Measurements from ENCODE around the gene SIGLEC10.
A peak's percentile ranks its signal among the peaks of the same experiment; 100 is the strongest.

Gene SIGLEC10

DNA sequence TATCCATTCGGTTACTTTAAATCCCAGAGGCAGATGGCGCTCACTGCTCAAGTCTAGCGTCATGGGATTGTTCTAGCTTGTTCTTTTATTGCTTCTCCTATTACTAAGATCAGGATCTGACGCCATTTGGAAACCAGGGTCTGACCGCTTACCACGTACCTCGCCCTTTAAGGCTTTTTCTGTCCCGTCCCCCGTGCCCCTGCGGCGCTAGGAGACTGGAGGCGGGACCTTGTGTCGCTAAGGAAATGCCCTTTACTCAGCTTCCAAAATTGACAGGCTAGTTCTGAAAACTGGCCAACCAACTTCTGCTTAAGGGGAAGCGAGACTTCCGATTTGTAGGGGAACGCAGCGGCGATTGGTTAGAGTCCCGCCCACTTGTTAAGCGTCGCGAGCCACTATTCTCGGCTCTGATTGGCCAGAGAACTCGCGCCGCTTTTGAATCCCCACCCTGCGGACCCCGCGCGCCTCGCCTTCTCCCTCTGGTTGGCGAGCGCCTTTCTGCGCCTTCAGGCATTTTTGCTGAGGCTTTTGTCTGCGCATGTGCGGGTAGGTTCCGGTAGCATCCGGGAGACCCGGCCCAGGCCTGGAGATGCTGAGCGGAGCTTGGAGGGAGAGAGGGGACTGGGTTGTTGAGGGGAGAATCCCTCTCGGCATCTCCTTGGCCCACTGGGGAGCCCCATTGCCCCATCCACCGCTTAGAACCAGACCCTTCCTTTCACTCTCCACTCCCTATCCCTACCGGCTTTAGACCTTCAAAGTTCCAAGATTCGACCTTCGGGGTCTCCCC, 23.2 kb downstream of the SIGLEC10 start:
- H3K4me1 Mint-ChIP-seq (ENCODE audit: low read depth), result peaks cover 38% of the 10 kb centered on the region
- peak overlapping the region; percentile 95 for H3K27ac Mint-ChIP-seq
- H3K27me3 Mint-ChIP-seq (ENCODE audit: low read depth), result no peaks in the 10 kb centered on the region
- peak; percentile 97 for DNase-seq (ENCODE audit: low spot score)
- no peaks in the 10 kb centered on the region for H3K36me3 Mint-ChIP-seq (ENCODE audit: low read depth)
- no peaks in the 10 kb centered on the region for H3K9me3 Mint-ChIP-seq
- peak overlapping the region; percentile 89 for H3K4me3 Mint-ChIP-seq

DNA sequence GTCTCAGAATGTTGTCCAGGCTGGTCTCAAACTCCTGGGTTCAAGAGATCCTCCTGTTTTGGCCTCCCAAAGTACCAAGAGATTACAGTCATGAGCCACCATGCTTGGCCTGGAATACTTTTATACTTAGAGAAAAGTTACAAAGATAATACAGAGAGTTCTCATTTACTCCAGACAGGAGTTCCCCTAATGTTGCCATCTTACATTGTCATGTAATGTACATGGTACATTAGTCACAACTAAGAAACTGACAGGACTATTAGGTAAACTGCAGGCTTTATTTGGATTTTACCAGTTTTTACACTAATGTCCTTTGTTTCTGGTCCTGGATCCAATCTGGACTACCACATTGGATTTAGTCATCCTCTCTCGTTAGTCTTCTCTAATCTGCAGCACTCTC, 24.7 kb downstream of the SIGLEC10 start:
- no peaks in the 10 kb centered on the region for H3K36me3 Mint-ChIP-seq (ENCODE audit: low read depth)
- H3K9me3 Mint-ChIP-seq, result no peaks in the 10 kb centered on the region
- no peaks in the 10 kb centered on the region for H3K27me3 Mint-ChIP-seq (ENCODE audit: low read depth)
- H3K27ac Mint-ChIP-seq, result peak overlapping the region; percentile 85
- H3K4me3 Mint-ChIP-seq, result peak overlapping the region; percentile 76
- H3K4me1 Mint-ChIP-seq (ENCODE audit: low read depth), result peaks cover 36% of the 10 kb centered on the region
- no peak for DNase-seq (ENCODE audit: low spot score)

DNA sequence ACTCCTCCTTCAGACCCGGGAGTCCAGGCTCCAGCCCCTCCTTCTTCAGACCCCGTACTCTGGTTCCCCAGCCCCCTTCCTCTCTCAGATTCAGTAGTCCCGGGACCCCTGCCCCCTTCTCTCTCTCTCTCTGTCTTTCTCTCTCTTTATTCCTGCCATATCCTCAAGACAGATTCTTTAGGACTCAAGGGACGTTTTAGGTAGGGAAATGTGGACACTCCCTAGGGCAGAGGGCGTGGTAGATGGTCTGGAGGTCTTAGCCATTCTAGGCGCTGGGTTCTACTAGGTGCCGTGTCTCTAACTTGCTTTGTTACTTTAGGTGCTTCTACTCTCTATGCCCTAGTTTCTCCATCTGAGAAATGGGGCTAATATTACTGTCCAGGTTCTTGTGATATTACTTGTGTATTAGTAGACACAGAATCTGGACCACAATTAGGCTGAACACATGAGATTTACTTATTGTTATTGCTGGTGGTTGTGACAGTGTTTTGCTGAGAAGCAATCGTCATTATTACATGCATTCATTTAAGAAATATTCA, 26.3 kb downstream of the SIGLEC10 start:
- H3K4me3 Mint-ChIP-seq, result peak overlapping the region; percentile 47
- no peak for DNase-seq (ENCODE audit: low spot score)
- H3K36me3 Mint-ChIP-seq (ENCODE audit: low read depth), result no peaks in the 10 kb centered on the region
- peak overlapping the region; percentile 82 for H3K27ac Mint-ChIP-seq
- no peaks in the 10 kb centered on the region for H3K27me3 Mint-ChIP-seq (ENCODE audit: low read depth)
- no peaks in the 10 kb centered on the region for H3K9me3 Mint-ChIP-seq
- H3K4me1 Mint-ChIP-seq (ENCODE audit: low read depth), result peaks cover 34% of the 10 kb centered on the region

DNA sequence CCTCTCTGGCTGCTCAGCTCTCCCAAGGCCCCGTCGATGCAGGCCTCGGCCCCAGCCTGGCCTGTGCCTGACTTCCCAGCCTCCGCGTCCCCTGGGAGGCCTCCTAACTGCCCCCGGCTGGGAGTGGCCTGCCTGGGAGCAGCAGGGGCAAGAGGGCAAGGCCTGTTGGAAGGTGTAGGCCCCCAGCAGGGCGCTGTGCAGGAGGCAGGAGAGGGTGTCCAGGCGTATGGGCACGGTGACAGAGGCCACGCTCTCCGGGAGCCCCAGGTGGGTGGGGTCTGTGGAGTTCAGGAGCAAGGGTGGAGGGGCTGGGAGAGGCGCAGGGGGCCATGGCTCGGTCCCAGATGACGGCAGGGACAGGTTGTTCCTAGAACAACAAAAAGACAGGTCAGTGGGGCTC, 28.3 kb downstream of the SIGLEC10 start:
- no peak for DNase-seq (ENCODE audit: low spot score)
- Mint-ChIP-seq H3K36me3 (ENCODE audit: low read depth) (no peaks in the 10 kb centered on the region), H3K27me3 (ENCODE audit: low read depth) (no peaks in the 10 kb centered on the region), H3K4me3 (no peak overlapping the region), H3K9me3 (no peaks in the 10 kb centered on the region), H3K4me1 (ENCODE audit: low read depth) (peaks cover 22% of the 10 kb centered on the region), H3K27ac (no peak overlapping the region)

DNA sequence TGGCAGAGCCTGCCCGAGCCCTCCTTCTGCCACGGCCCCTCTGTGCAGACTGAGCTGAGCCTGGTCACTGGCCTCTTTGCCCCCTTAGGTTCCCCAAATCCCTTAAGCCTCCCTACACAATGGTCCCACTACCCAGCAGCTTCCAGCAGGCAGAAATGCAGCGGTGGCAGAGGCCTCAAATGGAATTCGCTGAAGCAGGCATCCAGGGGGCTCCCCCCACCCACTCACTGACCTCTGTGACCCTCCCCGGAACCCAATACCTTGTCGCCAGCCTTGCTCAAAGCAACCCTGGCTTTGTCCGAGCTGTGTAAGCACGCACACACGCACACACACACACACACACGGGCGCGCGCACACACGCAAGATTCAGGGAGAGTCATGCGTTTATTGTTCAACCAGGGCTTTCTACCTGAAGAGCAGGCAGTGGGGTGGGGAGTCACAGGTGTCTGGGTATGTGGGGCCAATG, 29.5 kb downstream of the SIGLEC10 start, which contains the start of gene LIM2:
LIM2 (minus strand) TSS at position 51 of the 466 bp plus-strand sequence. CDS start 531 bp downstream, outside the sequence.
- Mint-ChIP-seq H3K27me3 (ENCODE audit: low read depth) (no peaks in the 10 kb centered on the region), H3K36me3 (ENCODE audit: low read depth) (no peaks in the 10 kb centered on the region), H3K4me3 (no peak within 1 kb of the TSS), H3K9me3 (no peaks in the 10 kb centered on the region), H3K27ac (peak within 1 kb of the TSS; percentile 55), H3K4me1 (ENCODE audit: low read depth) (peaks cover 17% of the 10 kb centered on the region)
- DNase-seq (ENCODE audit: low spot score), result no peak

DNA sequence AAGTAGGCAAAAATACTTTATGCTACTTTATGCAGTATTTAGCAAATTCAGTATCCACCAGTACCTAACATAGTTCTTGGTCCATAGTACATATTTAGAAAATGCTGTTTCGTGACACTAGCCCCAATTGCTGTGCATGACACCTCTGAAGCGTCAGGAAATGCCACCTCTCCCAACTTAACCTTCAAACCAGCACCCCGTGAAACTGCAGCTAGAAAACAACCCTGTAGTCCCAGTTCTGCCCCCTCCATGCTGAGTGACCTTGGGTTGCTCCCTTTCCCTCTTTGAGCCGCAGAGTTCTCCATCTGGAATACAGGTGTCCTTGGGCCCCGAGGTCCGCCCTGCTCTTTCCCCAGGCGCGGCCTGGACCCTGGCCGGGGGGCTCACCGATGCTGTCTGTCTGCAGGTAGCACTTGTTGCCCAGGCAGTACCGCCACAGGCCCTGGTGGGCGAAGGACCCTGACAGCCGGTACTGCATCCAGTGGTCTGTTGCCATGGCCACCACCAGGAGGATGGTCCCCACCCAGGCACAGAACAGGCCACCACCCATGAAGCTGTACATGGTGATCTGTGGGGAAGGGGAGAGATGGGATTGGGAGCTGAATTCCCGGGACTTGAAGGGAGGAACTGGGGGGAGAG, 30.4 kb downstream of the SIGLEC10 start:
- Mint-ChIP-seq H3K36me3 (ENCODE audit: low read depth) (no peaks in the 10 kb centered on the region), H3K4me3 (no peak overlapping the region), H3K27ac (no peak overlapping the region), H3K9me3 (no peaks in the 10 kb centered on the region), H3K4me1 (ENCODE audit: low read depth) (peaks cover 12% of the 10 kb centered on the region), H3K27me3 (ENCODE audit: low read depth) (no peaks in the 10 kb centered on the region)
- DNase-seq (ENCODE audit: low spot score), result no peak

DNA sequence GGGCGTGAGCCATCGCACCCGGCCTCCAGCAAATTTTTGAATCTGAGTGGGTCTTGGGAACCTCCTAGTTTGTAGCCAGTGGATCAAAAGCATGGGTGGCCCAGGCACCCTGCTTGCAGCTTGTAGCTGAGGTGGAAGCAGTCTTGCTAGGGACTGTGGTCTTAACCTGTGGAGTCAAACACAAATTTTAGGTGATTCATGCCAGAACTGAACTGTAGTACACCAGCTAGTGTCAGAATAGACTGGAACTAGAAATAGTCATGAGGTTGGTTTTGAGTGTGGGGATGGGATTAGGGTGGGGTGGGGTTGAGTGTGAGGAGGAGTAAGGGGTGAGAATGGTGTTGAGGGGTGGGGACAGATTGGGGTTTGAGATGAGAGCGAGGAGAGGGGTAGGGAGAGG, 35.4 kb downstream of the SIGLEC10 start:
- H3K36me3 Mint-ChIP-seq (ENCODE audit: low read depth), result no peaks in the 10 kb centered on the region
- H3K27ac Mint-ChIP-seq, result no peak overlapping the region
- no peak for DNase-seq (ENCODE audit: low spot score)
- no peak overlapping the region for H3K4me3 Mint-ChIP-seq
- peaks cover 3% of the 10 kb centered on the region for H3K9me3 Mint-ChIP-seq
- H3K27me3 Mint-ChIP-seq (ENCODE audit: low read depth), result no peaks in the 10 kb centered on the region
- peaks cover 11% of the 10 kb centered on the region for H3K4me1 Mint-ChIP-seq (ENCODE audit: low read depth)

DNA sequence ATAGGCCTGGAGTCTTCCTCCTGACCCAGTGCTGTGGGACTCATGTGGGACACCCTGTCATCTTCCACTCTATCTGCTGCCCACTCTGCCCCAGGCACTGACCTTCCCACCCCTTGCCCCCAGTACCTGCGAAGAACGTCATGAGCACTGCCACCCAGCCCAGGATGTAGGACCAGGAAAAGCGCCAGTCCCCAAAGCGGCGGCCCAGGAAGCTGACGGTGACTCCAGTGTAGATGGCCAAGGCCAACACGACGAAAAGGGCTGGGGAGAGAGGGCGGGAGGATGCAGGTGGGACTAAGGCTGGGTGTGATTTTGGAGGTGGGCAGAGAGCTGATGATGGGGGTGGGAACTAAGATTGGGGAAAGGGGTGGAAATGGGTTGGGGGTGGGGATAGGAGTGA, 37.1 kb downstream of the SIGLEC10 start:
- Mint-ChIP-seq H3K9me3 (peaks cover 3% of the 10 kb centered on the region), H3K4me1 (ENCODE audit: low read depth) (peaks cover 23% of the 10 kb centered on the region), H3K27ac (no peak overlapping the region), H3K4me3 (no peak overlapping the region), H3K36me3 (ENCODE audit: low read depth) (no peaks in the 10 kb centered on the region), H3K27me3 (ENCODE audit: low read depth) (no peaks in the 10 kb centered on the region)
- DNase-seq (ENCODE audit: low spot score), result no peak

DNA sequence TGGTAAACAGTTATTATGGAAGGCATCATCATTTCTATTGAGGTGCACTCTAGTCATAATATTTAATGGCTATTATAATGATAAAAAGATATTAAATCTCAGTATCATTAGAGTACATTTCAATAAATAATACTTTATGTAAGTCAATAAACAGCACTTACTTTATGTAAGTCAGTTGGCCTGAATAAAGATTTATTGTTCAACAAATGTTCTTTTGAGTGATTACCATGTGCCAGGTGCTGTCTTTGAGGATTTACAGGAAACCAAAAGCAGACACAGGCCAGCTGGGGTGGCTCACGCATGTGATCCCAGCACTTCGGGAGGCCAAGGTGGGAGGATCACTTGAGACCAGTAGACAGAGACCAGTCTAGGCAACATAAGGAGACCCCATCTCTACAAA, 40.0 kb downstream of the SIGLEC10 start:
- Mint-ChIP-seq H3K36me3 (ENCODE audit: low read depth) (peaks cover 1% of the 10 kb centered on the region), H3K4me1 (ENCODE audit: low read depth) (peaks cover 50% of the 10 kb centered on the region), H3K27ac (no peak overlapping the region), H3K9me3 (peaks cover 3% of the 10 kb centered on the region), H3K27me3 (ENCODE audit: low read depth) (no peaks in the 10 kb centered on the region), H3K4me3 (no peak overlapping the region)
- DNase-seq (ENCODE audit: low spot score), result no peak

DNA sequence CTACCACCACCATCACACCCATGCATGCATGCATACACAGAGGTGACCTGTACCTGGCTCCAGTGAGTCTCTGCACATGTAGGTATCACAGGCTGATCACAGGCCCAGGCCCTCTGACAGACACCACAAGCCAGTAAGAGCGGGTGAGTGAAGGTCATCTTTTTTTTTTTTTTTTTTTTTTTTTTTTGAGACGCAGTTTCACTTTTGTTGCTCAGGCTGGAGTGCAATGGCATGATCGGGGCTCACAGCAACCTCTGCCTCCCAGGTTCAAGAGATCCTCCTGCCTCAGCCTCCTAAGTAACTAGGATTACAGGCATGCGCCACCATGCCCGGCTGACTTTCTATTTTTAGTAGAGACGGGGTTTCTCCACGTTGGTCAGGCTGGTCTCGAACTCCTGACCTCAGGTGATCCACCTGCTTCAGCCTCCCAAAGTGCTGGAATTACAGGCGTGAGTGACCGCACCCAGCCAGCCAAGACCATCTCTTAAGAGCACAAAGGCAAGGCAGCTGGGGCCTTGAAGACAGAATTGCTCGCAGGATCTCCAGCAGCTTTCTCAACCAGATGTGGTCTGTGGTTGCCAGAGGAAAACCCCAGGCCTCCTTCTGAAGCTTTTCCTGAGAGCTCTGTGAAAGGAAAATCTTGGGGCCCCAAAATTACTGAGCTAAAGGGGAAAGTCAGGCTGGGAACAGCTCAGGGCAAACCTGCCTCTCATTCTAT, 41.8 kb downstream of the SIGLEC10 start:
- H3K9me3 Mint-ChIP-seq, result no peaks in the 10 kb centered on the region
- H3K4me3 Mint-ChIP-seq, result peak overlapping the region; percentile 79
- H3K4me1 Mint-ChIP-seq (ENCODE audit: low read depth), result peaks cover 68% of the 10 kb centered on the region
- DNase-seq (ENCODE audit: low spot score), result peak; percentile 76
- H3K27ac Mint-ChIP-seq, result peak overlapping the region; percentile 86
- peaks cover 2% of the 10 kb centered on the region for H3K36me3 Mint-ChIP-seq (ENCODE audit: low read depth)
- H3K27me3 Mint-ChIP-seq (ENCODE audit: low read depth), result no peaks in the 10 kb centered on the region

DNA sequence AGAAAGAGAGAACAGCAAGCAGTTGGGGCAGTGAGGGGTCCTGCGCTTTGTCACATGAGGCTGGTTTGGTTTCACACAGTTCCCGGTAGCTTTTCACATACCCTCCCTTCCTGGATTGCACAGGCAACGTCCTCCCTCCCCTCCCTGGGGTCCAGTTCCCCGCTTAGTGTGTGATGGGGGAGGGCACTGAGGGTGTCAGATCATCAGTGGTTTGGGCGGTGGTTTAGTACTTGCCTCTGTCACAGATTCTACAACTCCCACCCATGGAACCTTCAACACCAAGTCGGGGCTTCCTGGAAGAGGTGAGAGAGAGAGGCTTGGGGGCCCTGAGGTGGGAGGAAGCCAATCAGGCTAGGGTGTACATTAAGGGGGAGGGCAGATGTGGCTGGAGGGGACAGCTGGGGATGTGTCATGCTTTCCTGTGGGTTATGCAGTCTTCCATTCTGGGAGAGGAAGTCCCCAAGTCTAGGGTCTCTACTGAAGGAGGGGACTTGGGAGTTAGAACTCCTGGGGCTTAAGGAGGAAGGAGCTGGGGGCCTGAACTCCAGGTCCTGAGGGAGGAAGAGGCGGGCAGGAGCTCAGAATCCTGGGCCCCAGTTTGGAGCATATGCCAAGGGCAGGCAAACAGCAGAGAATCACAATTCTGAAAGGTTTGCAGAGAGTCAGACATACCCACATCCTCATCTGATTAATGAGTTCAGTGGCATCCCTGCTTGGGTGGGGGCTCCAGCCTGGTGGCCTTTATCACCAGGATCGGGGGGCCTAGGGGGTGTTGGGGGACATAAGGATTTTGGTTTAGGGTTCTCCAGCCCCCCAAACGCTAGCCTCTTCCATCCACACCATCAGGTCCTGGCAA, 44.6 kb downstream of the SIGLEC10 start, which contains the start of gene NKG7:
NKG7 (minus strand) TSS at position 6 of the 856 bp plus-strand sequence. CDS start 119 bp downstream, outside the sequence.
- H3K27ac Mint-ChIP-seq, result peak within 1 kb of the TSS; percentile 100
- no peaks in the 10 kb centered on the region for H3K27me3 Mint-ChIP-seq (ENCODE audit: low read depth)
- H3K4me1 Mint-ChIP-seq (ENCODE audit: low read depth), result peaks cover 70% of the 10 kb centered on the region
- H3K9me3 Mint-ChIP-seq, result no peaks in the 10 kb centered on the region
- peak within 1 kb of the TSS; percentile 79 for H3K4me3 Mint-ChIP-seq
- peak; percentile 90 for DNase-seq (ENCODE audit: low spot score)
- H3K36me3 Mint-ChIP-seq (ENCODE audit: low read depth), result peaks cover 11% of the 10 kb centered on the region

DNA sequence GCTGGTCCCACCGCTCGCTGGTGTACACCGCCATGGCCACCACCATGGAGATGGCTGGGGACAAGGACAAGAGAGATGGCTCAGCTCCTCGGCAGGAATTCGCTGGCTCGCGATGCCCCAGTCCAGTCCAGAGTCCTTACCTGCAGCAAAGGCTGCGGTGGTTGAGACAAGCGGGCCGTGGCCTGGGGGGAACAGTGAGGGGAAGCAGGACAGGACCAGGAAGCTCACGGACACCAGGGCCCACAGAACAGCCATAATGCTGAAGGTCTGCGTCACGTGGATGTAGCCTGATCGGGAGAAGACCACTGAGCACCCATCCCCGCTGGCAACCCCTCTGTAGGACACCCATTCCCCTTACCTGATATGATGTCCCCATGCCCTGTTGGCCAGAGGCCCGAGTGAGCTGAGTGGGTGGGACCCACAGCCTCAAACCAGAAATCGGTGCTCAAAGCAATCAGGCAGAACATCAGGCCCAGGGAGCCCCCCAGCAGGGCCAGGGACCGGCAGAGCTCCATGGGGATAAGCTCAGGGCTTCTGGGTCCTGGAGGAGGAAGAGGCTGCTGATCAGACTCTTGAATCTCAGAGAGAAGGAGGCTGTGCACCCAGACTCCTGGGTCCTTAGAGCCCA, 45.3 kb downstream of the SIGLEC10 start:
- H3K4me3 Mint-ChIP-seq, result peak overlapping the region; percentile 79
- peaks cover 11% of the 10 kb centered on the region for H3K36me3 Mint-ChIP-seq (ENCODE audit: low read depth)
- peak overlapping the region; percentile 100 for H3K27ac Mint-ChIP-seq
- peaks cover 73% of the 10 kb centered on the region for H3K4me1 Mint-ChIP-seq (ENCODE audit: low read depth)
- no peaks in the 10 kb centered on the region for H3K9me3 Mint-ChIP-seq
- DNase-seq (ENCODE audit: low spot score), result no peak
- no peaks in the 10 kb centered on the region for H3K27me3 Mint-ChIP-seq (ENCODE audit: low read depth)

Measured in T-helper 2 cell treated with Interferon-gamma antibody and Interleukin-4, amounts not matched to agents 5 μg/mL and 100 μg/mL, for 36 hours (primary cell).